Brain microvascular endothelial cell (primary cell): ENCODE data around the gene MET.
A peak's percentile ranks its signal among the peaks of the same experiment; 100 is the strongest.

Source experiments
- DNase-seq: peaks from one replicate; pipeline ENCODE4 v3.0.0-alpha.2; 2020
- H3K27ac ChIP-seq: fragments of 250-450 bp; sonication (Bioruptor Pico); 2 replicates; pipeline ENCODE4 v1.5.1; 2020; ENCODE audit warnings: mild to moderate bottlenecking, moderate library complexity
- H3K27me3 ChIP-seq: fragments of 250-450 bp; sonication (Bioruptor Pico); replicated peaks from 2 replicates; pipeline ENCODE4 v1.5.1; 2020; ENCODE audit warnings: mild to moderate bottlenecking
- H3K36me3 ChIP-seq: fragments of 250-450 bp; sonication (Bioruptor Pico); replicated peaks from 2 replicates; pipeline ENCODE4 v1.5.1; 2020; ENCODE audit warnings: mild to moderate bottlenecking
- H3K4me3 ChIP-seq: 2 replicates; pipeline ENCODE4 v1.5.1; 2011; ENCODE audit warnings: low read depth, mild to moderate bottlenecking, control low read depth, low read length, moderate library complexity
- CTCF ChIP-seq: IDR thresholded peaks from 2 replicates; pipeline ENCODE4 v1.5.1; 2011; ENCODE audit warnings: low read depth, mild to moderate bottlenecking, moderate library complexity, low read length, control low read depth, inconsistent platforms; ENCODE audit errors: missing control alignments
- in situ Hi-C: cut with HindIII; loops from 2 replicates; pipeline ENCODE4 v1.10.0; 2017; ENCODE audit warnings: low sequenced_read_pairs, low pct_ligation_motif_present

MET gene

GRCh38 chr7:116687801-116688201 lies 15.8 kb downstream of the MET start:
- Histone ChIP-seq H3K4me3 (no peak overlapping the region), H3K27me3 (no peaks in the 10 kb centered on the region), H3K27ac (peak overlapping the region; percentile 58), H3K36me3 (no peaks in the 10 kb centered on the region)
- in situ Hi-C loops: no loop called here
- DNase-seq: peak; percentile 75
- no peak for TF ChIP-seq CTCF

GRCh38 chr7:116689790-116690259 lies 17.8 kb downstream of the MET start:
- TF ChIP-seq CTCF: no peak
- Histone ChIP-seq H3K27ac (peak overlapping the region; percentile 44), H3K27me3 (no peaks in the 10 kb centered on the region), H3K4me3 (no peak overlapping the region), H3K36me3 (no peaks in the 10 kb centered on the region)
- no peak for DNase-seq
- in situ Hi-C loops: no loop called here

- no peaks in the 10 kb centered on the region for H3K36me3 ChIP-seq
- no peak overlapping the region for H3K4me3 ChIP-seq
- DNase-seq: peak; percentile 84
- no peak for TF ChIP-seq CTCF
- in situ Hi-C loops: no loop called here
- H3K27me3 ChIP-seq: no peaks in the 10 kb centered on the region
- H3K27ac ChIP-seq: peak overlapping the region; percentile 76
These were observed 19.7 kb downstream of the MET start for GRCh38 chr7:116691664-116692063.

- Histone ChIP-seq H3K27ac (peak overlapping the region; percentile 76), H3K27me3 (no peaks in the 10 kb centered on the region), H3K4me3 (no peak overlapping the region), H3K36me3 (no peaks in the 10 kb centered on the region)
- in situ Hi-C loops: no loop called here
- TF ChIP-seq CTCF: no peak
- no peak for DNase-seq
These were observed 20.7 kb downstream of the MET start for GRCh38 chr7:116692401-116693308.

- no peak for TF ChIP-seq CTCF
- DNase-seq: no peak
- Histone ChIP-seq H3K4me3 (no peak overlapping the region), H3K36me3 (no peaks in the 10 kb centered on the region), H3K27ac (no peak overlapping the region), H3K27me3 (no peaks in the 10 kb centered on the region)
- in situ Hi-C loops: no loop called here
These were observed 24.7 kb downstream of the MET start for GRCh38 chr7:116696707-116697106.
